ENCODE data around the gene CCDC170. TPM values are rescaled to one million over a fixed set of nuclear protein-coding genes. Genes with fewer than 3 reads are reported as not detected.

CCDC170 gene
- polyA plus RNA-seq, 1 donor from 2014 or later = 0.15 TPM

GRCh38 chr6:151501511-151502136, 7.8 kb downstream of the CCDC170 start:
- Histone ChIP-seq H3K9me2 (ENCODE audit: insufficient read depth, low read length) (no peaks in the 10 kb centered on the region), H4K20me1 (ENCODE audit: insufficient read depth) (no peaks in the 10 kb centered on the region), H2AFZ (ENCODE audit: low read depth, low read length) (no peak overlapping the region), H3K4me3 (ENCODE audit: low read length) (no peak overlapping the region), H3K27me3 (ENCODE audit: insufficient read depth, low read depth, low read length) (no peaks in the 10 kb centered on the region), H3F3A (ENCODE audit: insufficient read depth, low read length, poor library complexity, severe bottlenecking) (no peaks in the 10 kb centered on the region), H3K36me3 (ENCODE audit: insufficient read depth, low read length) (no peaks in the 10 kb centered on the region), H3K9ac (ENCODE audit: low read length) (no peak overlapping the region), H3K79me2 (replicated peaks; ENCODE audit: insufficient read depth, low read length) (no peaks in the 10 kb centered on the region), H3K27ac (ENCODE audit: low read length) (no peak overlapping the region), H3K9me3 (ENCODE audit: low read length) (no peaks in the 10 kb centered on the region), H3K4me2 (ENCODE audit: low read length) (no peak overlapping the region)
- TF ChIP-seq REST (IDR thresholded peaks at IDR 0.05; ENCODE audit: borderline replicate concordance) = no peak
- no peak for TF ChIP-seq POLR2AphosphoS5 (IDR thresholded peaks at IDR 0.05)
- no peak for TF ChIP-seq CTCF (IDR thresholded peaks at IDR 0.05; ENCODE audit: poor library complexity, severe bottlenecking)
- TF ChIP-seq MXI1 (conservative IDR thresholded peaks at IDR 0.05; ENCODE audit: poor library complexity, severe bottlenecking) = no peak
- no peak for TF ChIP-seq SMC3 (conservative IDR thresholded peaks at IDR 0.05; ENCODE audit: poor library complexity)
- no peak for TF ChIP-seq EP300 (conservative IDR thresholded peaks at IDR 0.05; ENCODE audit: poor library complexity, severe bottlenecking)
- no peak for TF ChIP-seq EZH2 (IDR thresholded peaks at IDR 0.05; ENCODE audit: borderline replicate concordance, insufficient read depth, low read length, poor library complexity, severe bottlenecking)
- TF ChIP-seq TAF1 (IDR thresholded peaks at IDR 0.05; ENCODE audit: low read depth) = no peak
- no peak for TF ChIP-seq RAD21 (conservative IDR thresholded peaks at IDR 0.05)

GRCh38 chr6:151502499-151502898, 8.7 kb downstream of the CCDC170 start:
- Histone ChIP-seq H2AFZ (ENCODE audit: low read depth, low read length) (no peak overlapping the region), H3K27ac (ENCODE audit: low read length) (no peak overlapping the region), H4K20me1 (ENCODE audit: insufficient read depth) (no peaks in the 10 kb centered on the region), H3F3A (ENCODE audit: insufficient read depth, low read length, poor library complexity, severe bottlenecking) (no peaks in the 10 kb centered on the region), H3K36me3 (ENCODE audit: insufficient read depth, low read length) (no peaks in the 10 kb centered on the region), H3K79me2 (replicated peaks; ENCODE audit: insufficient read depth, low read length) (no peaks in the 10 kb centered on the region), H3K4me2 (ENCODE audit: low read length) (no peak overlapping the region), H3K9me2 (ENCODE audit: insufficient read depth, low read length) (no peaks in the 10 kb centered on the region), H3K27me3 (ENCODE audit: insufficient read depth, low read depth, low read length) (no peaks in the 10 kb centered on the region), H3K4me3 (ENCODE audit: low read length) (no peak overlapping the region), H3K9ac (ENCODE audit: low read length) (no peak overlapping the region), H3K9me3 (ENCODE audit: low read length) (no peaks in the 10 kb centered on the region)
- no peak for TF ChIP-seq POLR2AphosphoS5 (IDR thresholded peaks at IDR 0.05)
- no peak for TF ChIP-seq RAD21 (conservative IDR thresholded peaks at IDR 0.05)
- no peak for TF ChIP-seq EP300 (conservative IDR thresholded peaks at IDR 0.05; ENCODE audit: poor library complexity, severe bottlenecking)
- TF ChIP-seq EZH2 (IDR thresholded peaks at IDR 0.05; ENCODE audit: borderline replicate concordance, insufficient read depth, low read length, poor library complexity, severe bottlenecking) = no peak
- TF ChIP-seq TAF1 (IDR thresholded peaks at IDR 0.05; ENCODE audit: low read depth) = no peak
- TF ChIP-seq SMC3 (conservative IDR thresholded peaks at IDR 0.05; ENCODE audit: poor library complexity) = no peak
- no peak for TF ChIP-seq CTCF (IDR thresholded peaks at IDR 0.05; ENCODE audit: poor library complexity, severe bottlenecking)
- TF ChIP-seq REST (IDR thresholded peaks at IDR 0.05; ENCODE audit: borderline replicate concordance) = no peak
- TF ChIP-seq MXI1 (conservative IDR thresholded peaks at IDR 0.05; ENCODE audit: poor library complexity, severe bottlenecking) = no peak
